ENCODE data around the gene LCNL1. TPM values are rescaled to one million over a fixed set of nuclear protein-coding genes. Genes with fewer than 3 reads are reported as not detected.

The LCNL1 gene
- total RNA-seq, 2 donors from 2014 or later: 0.11 TPM; not detected in 1

GRCh38 chr9:136952876-136953770, 29.7 kb upstream of the LCNL1 start:
- Mint-ChIP-seq H3K27me3 (no peaks in the 10 kb centered on the region), H3K4me1 (peaks cover 9% of the 10 kb centered on the region), H3K4me3 (no peak overlapping the region), H3K36me3 (ENCODE audit: low read depth) (no peaks in the 10 kb centered on the region), H3K9me3 (peaks cover 8% of the 10 kb centered on the region), H3K27ac (no peak overlapping the region)
- no peak for ATAC-seq (replicated peaks)

DNA sequence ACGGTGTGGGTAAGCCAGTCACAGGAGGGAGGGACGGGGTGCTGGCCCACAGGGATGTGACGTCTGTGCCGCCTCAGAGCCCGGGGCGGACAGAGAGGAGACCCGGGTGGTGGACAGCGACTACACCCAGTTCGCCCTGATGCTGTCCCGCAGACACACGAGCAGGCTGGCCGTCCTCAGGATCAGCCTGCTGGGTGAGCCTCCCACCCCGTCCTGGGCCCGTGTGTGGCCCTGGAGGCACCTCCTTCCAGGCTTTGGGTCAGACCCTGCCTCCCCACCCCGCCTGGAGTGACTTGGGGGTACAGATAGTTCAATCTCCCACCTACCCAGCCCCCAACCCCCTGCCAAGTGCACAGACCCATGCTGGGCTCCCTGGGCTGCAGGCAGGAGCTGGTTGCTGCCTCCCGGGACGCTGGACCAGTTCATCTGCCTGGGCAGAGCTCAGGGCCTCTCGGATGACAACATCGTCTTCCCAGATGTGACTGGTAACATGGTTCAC, 29.0 kb upstream of the LCNL1 start:
- Mint-ChIP-seq H3K4me3 (no peak overlapping the region), H3K36me3 (ENCODE audit: low read depth) (no peaks in the 10 kb centered on the region), H3K27ac (no peak overlapping the region), H3K4me1 (peaks cover 9% of the 10 kb centered on the region), H3K9me3 (peaks cover 8% of the 10 kb centered on the region), H3K27me3 (no peaks in the 10 kb centered on the region)
- ATAC-seq (replicated peaks): no peak

DNA sequence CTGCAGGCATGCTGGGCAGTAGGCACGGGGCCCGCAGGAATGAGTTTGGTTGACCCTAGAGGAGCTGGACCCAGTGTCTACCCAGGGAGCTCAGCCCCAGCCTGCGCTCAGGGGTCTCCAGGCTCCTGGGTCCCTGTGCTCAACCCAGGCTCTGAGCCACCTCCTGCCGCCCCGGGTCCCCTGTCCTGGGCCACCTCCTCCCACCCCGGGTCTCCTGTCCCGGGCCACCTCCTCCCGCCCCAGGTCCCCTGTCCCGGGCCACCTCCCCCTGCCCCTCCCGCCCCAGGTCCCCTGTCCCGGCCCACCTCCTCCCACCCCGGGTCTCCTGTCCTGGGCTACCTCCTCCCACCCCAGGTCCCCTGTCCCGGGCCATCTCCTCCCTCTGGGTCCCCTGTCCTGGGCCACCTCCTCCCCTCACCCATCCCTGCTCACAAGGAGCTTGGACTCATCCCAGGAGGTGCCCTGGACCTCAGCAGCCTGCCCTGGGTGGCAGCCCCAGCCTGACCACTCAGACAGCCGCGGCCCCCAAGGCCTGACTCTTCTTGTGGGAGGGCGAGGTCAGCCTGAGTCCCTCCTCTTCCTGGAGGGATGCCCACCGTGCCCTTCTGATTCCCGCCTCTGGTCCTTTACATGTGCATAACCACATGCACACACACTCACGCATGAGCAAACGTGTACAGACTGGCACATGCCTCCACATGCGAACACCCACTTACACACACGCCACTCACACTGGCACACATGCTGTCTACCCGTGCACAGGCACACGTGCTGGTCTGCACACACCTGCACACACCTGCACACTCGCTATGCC, 28.3 kb upstream of the LCNL1 start:
- no peak overlapping the region for H3K27ac Mint-ChIP-seq

GRCh38 chr9:136955202-136955942, 27.4 kb upstream of the LCNL1 start:
- no peak for ATAC-seq (replicated peaks)
- Mint-ChIP-seq H3K36me3 (ENCODE audit: low read depth) (no peaks in the 10 kb centered on the region), H3K9me3 (peaks cover 8% of the 10 kb centered on the region), H3K4me1 (peaks cover 9% of the 10 kb centered on the region), H3K27me3 (no peaks in the 10 kb centered on the region), H3K4me3 (no peak overlapping the region), H3K27ac (no peak overlapping the region)

More for the DNA sequence above, 28.3 kb upstream of the LCNL1 start:
- no peaks in the 10 kb centered on the region for H3K36me3 Mint-ChIP-seq (ENCODE audit: low read depth)
- H3K9me3 Mint-ChIP-seq: peaks cover 8% of the 10 kb centered on the region
- no peak for ATAC-seq (replicated peaks)
- H3K4me1 Mint-ChIP-seq: peaks cover 9% of the 10 kb centered on the region
- no peak overlapping the region for H3K4me3 Mint-ChIP-seq
- no peaks in the 10 kb centered on the region for H3K27me3 Mint-ChIP-seq

GRCh38 chr9:136955943-136956335, 26.9 kb upstream of the LCNL1 start:
- Mint-ChIP-seq H3K27me3 (no peaks in the 10 kb centered on the region), H3K36me3 (ENCODE audit: low read depth) (no peaks in the 10 kb centered on the region), H3K9me3 (peaks cover 8% of the 10 kb centered on the region), H3K27ac (no peak overlapping the region), H3K4me1 (peaks cover 9% of the 10 kb centered on the region), H3K4me3 (no peak overlapping the region)
- ATAC-seq (replicated peaks): no peak

GRCh38 chr9:136956604-136957003, 26.2 kb upstream of the LCNL1 start:
- Mint-ChIP-seq H3K4me3 (no peak overlapping the region), H3K4me1 (peaks cover 9% of the 10 kb centered on the region)

DNA sequence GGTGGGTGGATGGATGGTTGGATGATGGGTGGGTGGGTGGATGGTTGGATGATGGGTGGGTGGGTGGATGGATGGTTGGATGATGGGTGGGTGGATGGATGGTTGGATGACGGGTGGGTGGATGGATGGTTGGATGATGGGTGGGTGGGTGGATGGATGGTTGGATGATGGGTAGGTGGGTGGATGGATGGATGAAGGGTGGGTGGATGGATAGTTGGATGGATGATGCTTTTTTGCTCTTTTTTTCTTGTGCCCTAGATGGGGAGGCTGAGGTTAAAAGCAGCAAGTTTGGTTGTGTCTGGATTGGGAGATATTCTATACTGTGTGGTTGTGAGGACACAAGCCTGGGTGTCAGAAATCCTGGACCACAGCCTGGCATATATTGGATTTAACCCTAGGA, 25.3 kb upstream of the LCNL1 start:
- peaks cover 9% of the 10 kb centered on the region for H3K4me1 Mint-ChIP-seq
- no peak for ATAC-seq (replicated peaks)
- H3K27ac Mint-ChIP-seq: no peak overlapping the region
- H3K9me3 Mint-ChIP-seq: peaks cover 8% of the 10 kb centered on the region
- no peaks in the 10 kb centered on the region for H3K27me3 Mint-ChIP-seq
- no peaks in the 10 kb centered on the region for H3K36me3 Mint-ChIP-seq (ENCODE audit: low read depth)
- H3K4me3 Mint-ChIP-seq: no peak overlapping the region

More at GRCh38 chr9:136956604-136957003, 26.2 kb upstream of the LCNL1 start:
- H3K27ac Mint-ChIP-seq: peak overlapping the region; percentile 36
- H3K36me3 Mint-ChIP-seq (ENCODE audit: low read depth): no peaks in the 10 kb centered on the region
- peaks cover 8% of the 10 kb centered on the region for H3K9me3 Mint-ChIP-seq
- ATAC-seq (replicated peaks): no peak
- H3K27me3 Mint-ChIP-seq: no peaks in the 10 kb centered on the region

- H3K27me3 Mint-ChIP-seq: no peaks in the 10 kb centered on the region
- H3K27ac Mint-ChIP-seq: no peak overlapping the region
- peaks cover 8% of the 10 kb centered on the region for H3K9me3 Mint-ChIP-seq
- no peak overlapping the region for H3K4me3 Mint-ChIP-seq
- ATAC-seq (replicated peaks): no peak
- no peaks in the 10 kb centered on the region for H3K36me3 Mint-ChIP-seq (ENCODE audit: low read depth)
- H3K4me1 Mint-ChIP-seq: peaks cover 9% of the 10 kb centered on the region
Measured at GRCh38 chr9:136957901-136958300, 24.9 kb upstream of the LCNL1 start.

DNA sequence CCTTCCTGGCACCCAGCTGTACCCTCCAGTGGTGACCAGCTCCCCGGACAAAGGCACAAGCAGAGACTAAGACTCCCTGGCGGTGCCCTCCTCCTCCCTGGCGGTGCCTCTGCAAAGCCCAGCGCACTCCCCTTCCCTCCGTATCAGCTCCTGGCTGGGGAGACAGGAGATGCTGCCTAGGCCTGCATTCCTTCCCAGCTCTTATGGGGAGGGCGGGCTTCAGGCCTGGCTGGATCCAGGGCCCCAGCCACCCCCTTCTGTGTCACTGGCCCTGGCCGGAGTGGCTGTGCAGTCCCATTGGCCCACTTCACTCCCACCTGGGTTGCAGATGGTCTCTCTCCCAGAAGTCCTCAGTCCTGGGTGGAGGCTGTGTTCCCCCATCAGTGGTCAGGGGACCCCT, 24.3 kb upstream of the LCNL1 start:
- Mint-ChIP-seq H3K27ac (no peak overlapping the region), H3K27me3 (no peaks in the 10 kb centered on the region), H3K36me3 (ENCODE audit: low read depth) (no peaks in the 10 kb centered on the region)

GRCh38 chr9:136958898-136959850, 23.6 kb upstream of the LCNL1 start:
- H3K27me3 Mint-ChIP-seq: no peaks in the 10 kb centered on the region
- no peaks in the 10 kb centered on the region for H3K36me3 Mint-ChIP-seq (ENCODE audit: low read depth)
- H3K4me3 Mint-ChIP-seq: no peak overlapping the region
- peaks cover 8% of the 10 kb centered on the region for H3K9me3 Mint-ChIP-seq
- peaks cover 9% of the 10 kb centered on the region for H3K4me1 Mint-ChIP-seq
- ATAC-seq (replicated peaks): no peak
- H3K27ac Mint-ChIP-seq: no peak overlapping the region

More for the DNA sequence above, 24.3 kb upstream of the LCNL1 start:
- Mint-ChIP-seq H3K4me3 (no peak overlapping the region), H3K9me3 (peaks cover 8% of the 10 kb centered on the region), H3K4me1 (peaks cover 9% of the 10 kb centered on the region)
- no peak for ATAC-seq (replicated peaks)

DNA sequence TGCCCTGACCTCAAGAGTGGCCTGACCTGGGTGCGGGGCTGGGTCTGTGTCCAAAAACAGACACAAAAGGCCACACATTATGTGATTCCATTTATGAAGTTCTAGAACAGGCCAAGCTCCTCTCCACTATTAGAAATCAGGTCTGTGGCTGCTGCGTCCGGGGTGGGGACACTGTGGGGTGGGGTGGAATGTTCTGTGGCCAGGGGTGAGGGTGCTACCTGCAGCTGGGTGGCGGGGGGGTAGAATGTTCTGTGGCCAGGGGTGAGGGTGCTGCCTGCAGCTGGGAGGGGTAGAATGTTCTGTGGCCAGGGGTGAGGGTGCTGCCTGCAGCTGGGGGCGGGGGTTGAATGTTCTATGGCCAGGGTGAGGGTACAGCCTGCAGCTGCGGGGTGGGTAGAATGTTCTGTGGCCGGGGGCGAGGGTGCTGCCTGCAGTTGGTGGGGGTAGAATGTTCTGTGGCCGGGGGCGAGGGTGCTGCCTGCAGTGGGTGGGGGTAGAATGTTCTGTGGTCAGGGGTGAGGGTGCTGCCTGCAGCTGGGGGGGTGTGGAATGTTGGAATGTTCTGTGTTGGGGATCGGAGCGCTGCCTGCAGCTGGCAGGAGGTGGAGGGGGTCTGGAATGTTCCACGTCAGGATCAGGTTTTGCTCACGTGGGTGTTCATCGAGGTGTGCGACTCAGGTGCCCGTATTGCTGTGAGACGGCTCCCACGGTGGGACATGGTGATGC, 22.4 kb upstream of the LCNL1 start:
- peaks cover 9% of the 10 kb centered on the region for H3K4me1 Mint-ChIP-seq
- ATAC-seq (replicated peaks): no peak
- no peaks in the 10 kb centered on the region for H3K36me3 Mint-ChIP-seq (ENCODE audit: low read depth)
- no peak overlapping the region for H3K4me3 Mint-ChIP-seq
- no peak overlapping the region for H3K27ac Mint-ChIP-seq
- no peaks in the 10 kb centered on the region for H3K27me3 Mint-ChIP-seq
- H3K9me3 Mint-ChIP-seq: peaks cover 8% of the 10 kb centered on the region

GRCh38 chr9:136960938-136961275, 21.9 kb upstream of the LCNL1 start:
- H3K27me3 Mint-ChIP-seq: no peaks in the 10 kb centered on the region
- H3K9me3 Mint-ChIP-seq: peaks cover 8% of the 10 kb centered on the region
- H3K4me3 Mint-ChIP-seq: no peak overlapping the region
- H3K27ac Mint-ChIP-seq: no peak overlapping the region
- peaks cover 13% of the 10 kb centered on the region for H3K4me1 Mint-ChIP-seq
- no peak for ATAC-seq (replicated peaks)
- no peaks in the 10 kb centered on the region for H3K36me3 Mint-ChIP-seq (ENCODE audit: low read depth)

Data from activated T-helper 17 cell treated with anti-CD3 and anti-CD28 coated beads, Interleukin-2, amount 50 U/mL, for 72 hours (primary cell).